HEK293 (cell line): Measurements from ENCODE around the gene CSNK2A3.

ENCODE experiments used
- CTCF ChIA-PET: fragments of 350-600 bp; formaldehyde crosslinking; extraction: SDS; loops from one replicate; lab custom pipeline; 2021; ENCODE audit warnings: antibody characterized with exemption; lab: Yijun Ruan, JAX
- POLR2A ChIA-PET: fragments of 300-600 bp; formaldehyde crosslinking; extraction: SDS; loops from one replicate; lab custom pipeline; 2020; ENCODE audit warnings: antibody characterized with exemption, inconsistent platforms; lab: Yijun Ruan, JAX
- H3K27ac ChIP-seq: fragments of 200-500 bp; sonication (Bioruptor generic); 2 replicates; pipeline ENCODE4 v1.5.1; 2014; ENCODE audit warnings: low read depth, low read length, control low read depth, inconsistent platforms; ENCODE audit errors: extremely low read depth
- H3K36me3 ChIP-seq, 2 experiments: fragments of 200-500 bp in 1 of 2; sonication (Bioruptor generic) in 1 of 2; 1 replicate in 1 of 2; 2 replicates in 1 of 2; pipeline ENCODE4 v1.5.1; 2014 to 2017; ENCODE audit warnings: inconsistent platforms in 2 of 2, low read length in 2 of 2; ENCODE audit not compliant: control insufficient read depth in 2 of 2, insufficient read depth in 1 of 2
- H3K4me1 ChIP-seq: fragments of 200-500 bp; sonication (Bioruptor generic); 2 replicates; pipeline ENCODE4 v1.5.1; 2014; ENCODE audit warnings: mild to moderate bottlenecking, low read length, inconsistent platforms; ENCODE audit not compliant: control insufficient read depth, insufficient read depth
- H3K4me3 ChIP-seq: 2 replicates; pipeline ENCODE4 v1.5.1; 2011; ENCODE audit warnings: low read depth, mild to moderate bottlenecking, control low read depth, low read length, moderate library complexity
- H3K9me3 ChIP-seq: fragments of 200-500 bp; sonication (Bioruptor generic); 2 replicates; pipeline ENCODE4 v1.5.1; 2014; ENCODE audit warnings: low read depth, low read length, inconsistent platforms; ENCODE audit not compliant: control insufficient read depth, insufficient read depth
- AEBP2 ChIP-seq: fragments of 450-650 bp; formaldehyde crosslinking; IDR thresholded peaks from 2 replicates; pipeline ENCODE4 v1.5.1; 2016; ENCODE audit warnings: missing biosample characterization, missing genetic modification characterization, borderline replicate concordance
- HOXA7 ChIP-seq: sonication (generic); formaldehyde crosslinking; IDR thresholded peaks from 2 replicates; pipeline ENCODE4 v1.8.1; 2022; ENCODE audit warnings: missing genetic modification reagents, borderline replicate concordance
- KLF10 ChIP-seq: fragments of 450-650 bp; IDR thresholded peaks from 2 replicates; pipeline ENCODE4 v1.5.1; 2018; ENCODE audit warnings: missing biosample characterization, mild to moderate bottlenecking, missing genetic modification characterization
- PBX3 ChIP-seq: sonication (generic); formaldehyde crosslinking; IDR thresholded peaks from 2 replicates; pipeline ENCODE4 v1.8.1; 2022; ENCODE audit warnings: mild to moderate bottlenecking, moderate library complexity, missing genetic modification reagents
- SCRT2 ChIP-seq: fragments of 450-650 bp; formaldehyde crosslinking; IDR thresholded peaks from 2 replicates; pipeline ENCODE4 v1.5.1; 2016; ENCODE audit warnings: missing biosample characterization, missing genetic modification characterization
- SP7 ChIP-seq: fragments of 450-650 bp; formaldehyde crosslinking; IDR thresholded peaks from 2 replicates; pipeline ENCODE4 v1.5.1; 2016; ENCODE audit warnings: missing biosample characterization, missing genetic modification characterization
- TCF7L2 ChIP-seq: IDR thresholded peaks from 2 replicates; pipeline ENCODE4 v1.6.1; 2011; ENCODE audit warnings: low read depth, mild to moderate bottlenecking, inconsistent platforms, low read length, moderate library complexity, borderline replicate concordance
- WT1 ChIP-seq: fragments of 450-650 bp; formaldehyde crosslinking; IDR thresholded peaks from 2 replicates; pipeline ENCODE4 v1.5.1; 2016; ENCODE audit warnings: missing biosample characterization, missing genetic modification characterization
- ZBTB8A ChIP-seq: fragments of 450-650 bp; formaldehyde crosslinking; IDR thresholded peaks from 2 replicates; pipeline ENCODE4 v1.5.1; 2016; ENCODE audit warnings: missing biosample characterization, missing genetic modification characterization
- ZFHX2 ChIP-seq: fragments of 450-650 bp; formaldehyde crosslinking; conservative IDR thresholded peaks from 2 replicates; pipeline ENCODE4 v1.5.1; 2016; ENCODE audit warnings: missing biosample characterization, missing genetic modification characterization
- ZIC2 ChIP-seq: fragments of 450-650 bp; formaldehyde crosslinking; IDR thresholded peaks from 2 replicates; pipeline ENCODE4 v1.5.1; 2016; ENCODE audit warnings: missing biosample characterization, missing genetic modification characterization
- ZNF16 ChIP-seq: fragments of 450-650 bp; formaldehyde crosslinking; IDR thresholded peaks from 2 replicates; pipeline ENCODE4 v1.5.1; 2016; ENCODE audit warnings: low read depth, missing biosample characterization, missing genetic modification characterization
- ZNF175 ChIP-seq: fragments of 450-650 bp; formaldehyde crosslinking; IDR thresholded peaks from 2 replicates; pipeline ENCODE4 v1.5.1; 2016; ENCODE audit warnings: missing biosample characterization, missing genetic modification characterization
- ZNF26 ChIP-seq: fragments of 450-650 bp; formaldehyde crosslinking; IDR thresholded peaks from 2 replicates; pipeline ENCODE4 v1.5.1; 2016; ENCODE audit warnings: missing biosample characterization, missing genetic modification characterization
- ZNF324 ChIP-seq: fragments of 450-650 bp; formaldehyde crosslinking; IDR thresholded peaks from 2 replicates; pipeline ENCODE4 v1.5.1; 2016; ENCODE audit warnings: missing biosample characterization, missing genetic modification characterization
- ZNF350 ChIP-seq: fragments of 450-650 bp; formaldehyde crosslinking; IDR thresholded peaks from 2 replicates; pipeline ENCODE4 v1.5.0; 2017; ENCODE audit warnings: missing biosample characterization, mild to moderate bottlenecking, missing genetic modification characterization
- ZNF513 ChIP-seq: fragments of 450-650 bp; IDR thresholded peaks from 2 replicates; pipeline ENCODE4 v1.5.1; 2018; ENCODE audit warnings: missing biosample characterization, missing genetic modification characterization
- ZNF596 ChIP-seq: fragments of 450-650 bp; IDR thresholded peaks from 2 replicates; pipeline ENCODE4 v1.5.0; 2018; ENCODE audit warnings: missing biosample characterization, mild to moderate bottlenecking, missing genetic modification characterization, moderate library complexity
- ZNF624 ChIP-seq: fragments of 450-650 bp; formaldehyde crosslinking; IDR thresholded peaks from 2 replicates; pipeline ENCODE4 v1.5.1; 2017; ENCODE audit warnings: missing biosample characterization, missing genetic modification characterization
- ZNF654 ChIP-seq: fragments of 450-650 bp; formaldehyde crosslinking; IDR thresholded peaks from 2 replicates; pipeline ENCODE4 v1.5.1; 2016; ENCODE audit warnings: low read depth, missing biosample characterization, missing genetic modification characterization
- ZNF768 ChIP-seq: fragments of 450-650 bp; formaldehyde crosslinking; IDR thresholded peaks from 2 replicates; pipeline ENCODE4 v1.5.1; 2018; ENCODE audit warnings: missing biosample characterization, mild to moderate bottlenecking, missing genetic modification characterization
- ZSCAN30 ChIP-seq: fragments of 450-650 bp; IDR thresholded peaks from 2 replicates; pipeline ENCODE4 v1.5.1; 2018; ENCODE audit warnings: missing biosample characterization, mild to moderate bottlenecking, missing genetic modification characterization, moderate library complexity

The CSNK2A3 gene

GRCh38 chr11:11334607-11335006, 18.4 kb downstream of the CSNK2A3 start:
- Histone ChIP-seq H3K4me1 (no peaks in the 10 kb centered on the region), H3K36me3 (no peaks in the 10 kb centered on the region), H3K27ac (no peak overlapping the region), H3K9me3 (no peaks in the 10 kb centered on the region), H3K4me3 (no peak overlapping the region)
- CTCF ChIA-PET = no interaction called here
- TF ChIP-seq ZNF26 (tag by site-specific recombination) (no peak), ZNF596 (tag by site-specific recombination) (no peak)
- POLR2A ChIA-PET = no interaction called here

GRCh38 chr11:11332141-11332710, 20.8 kb downstream of the CSNK2A3 start:
- H3K9me3 ChIP-seq = no peaks in the 10 kb centered on the region
- TF ChIP-seq ZIC2 (tag by site-specific recombination) = 0 out of 2 replicates have a peak, but pooled peaks have one; percentile 12
- TF ChIP-seq AEBP2 (tag by site-specific recombination) = no peak
- CTCF ChIA-PET = no interaction called here

GRCh38 chr11:11329062-11329806, 23.8 kb downstream of the CSNK2A3 start:
- POLR2A ChIA-PET = no interaction called here
- H3K9me3 ChIP-seq = no peaks in the 10 kb centered on the region
- H3K36me3 ChIP-seq = no peaks in the 10 kb centered on the region
- TF ChIP-seq ZNF16 (tag by site-specific recombination) (no peak), TCF7L2 (no peak), KLF10 (tag by site-specific recombination) (no peak), ZNF513 (tag by site-specific recombination) (no peak), ZNF350 (no peak), ZFHX2 (tag by site-specific recombination) (no peak), WT1 (tag by site-specific recombination) (no peak), HOXA7 (no peak), SP7 (no peak), ZNF654 (tag by site-specific recombination) (no peak), ZNF768 (no peak), ZNF175 (tag by site-specific recombination) (no peak), ZBTB8A (tag by site-specific recombination) (no peak), ZNF624 (no peak), ZSCAN30 (no peak), SCRT2 (no peak), PBX3 (CRISPR knock-in tag) (no peak), ZNF324 (tag by site-specific recombination) (no peak)
- TF ChIP-seq, all 188 proteins: peak for 0
- H3K4me1 ChIP-seq = no peaks in the 10 kb centered on the region
- CTCF ChIA-PET = interaction anchor here (0.8 kb wide), 1 partner anchor 953 kb away, joined by 3 read pairs; no protein-coding TSS in a partner anchor
- no peak overlapping the region for H3K4me3 ChIP-seq
- H3K27ac ChIP-seq = no peak overlapping the region

More at GRCh38 chr11:11332141-11332710, 20.8 kb downstream of the CSNK2A3 start:
- POLR2A ChIA-PET = no interaction called here
- Histone ChIP-seq H3K4me1 (no peaks in the 10 kb centered on the region), H3K36me3 (no peaks in the 10 kb centered on the region), H3K4me3 (no peak overlapping the region), H3K27ac (no peak overlapping the region)
